Neuronal stem cell (in vitro differentiated cells): ENCODE results near the gene BUD13.
"Not testable (repeated sequence)": the region's sequence is repeated elsewhere in the genome, so short reads cannot be mapped to it uniquely, and the experiment has no call there.

Experiments
- DNase-seq: peaks from one replicate; pipeline ENCODE4 v3.0.0-alpha.2; 2013; ENCODE audit warnings: low spot score
- H2AFZ ChIP-seq: one replicate; pipeline ENCODE4 v1.6.1; 2013; ENCODE audit warnings: mild to moderate bottlenecking, low read length, inconsistent platforms
- H2AK5ac ChIP-seq: 2 replicates; pipeline ENCODE4 v1.6.1; 2013; ENCODE audit warnings: low read depth, mild to moderate bottlenecking, inconsistent platforms, low read length, moderate library complexity, mixed read lengths
- H2BK120ac ChIP-seq: 2 replicates; pipeline ENCODE4 v1.6.1; 2013; ENCODE audit warnings: low read depth, mild to moderate bottlenecking, inconsistent platforms, low read length, moderate library complexity, mixed read lengths
- H2BK12ac ChIP-seq: one replicate; pipeline ENCODE4 v1.6.1; 2013; ENCODE audit warnings: low read length, inconsistent platforms
- H2BK15ac ChIP-seq: 2 replicates; pipeline ENCODE4 v1.6.1; 2013; ENCODE audit warnings: mild to moderate bottlenecking, low read length, inconsistent platforms, mixed read lengths
- H2BK5ac ChIP-seq: one replicate; pipeline ENCODE4 v1.6.1; 2013; ENCODE audit warnings: inconsistent platforms, mild to moderate bottlenecking, low read length, moderate library complexity
- H3K14ac ChIP-seq: one replicate; pipeline ENCODE4 v1.6.1; 2013; ENCODE audit warnings: low read length, inconsistent platforms
- H3K18ac ChIP-seq: 2 replicates; pipeline ENCODE4 v1.6.1; 2013; ENCODE audit warnings: low read length, inconsistent platforms
- H3K23ac ChIP-seq: 2 replicates; pipeline ENCODE4 v1.6.1; 2013; ENCODE audit warnings: low read depth, mild to moderate bottlenecking, mixed read lengths, low read length, inconsistent platforms; ENCODE audit not compliant: poor library complexity
- H3K27ac ChIP-seq: replicated peaks from 3 replicates; pipeline ENCODE4 v1.5.1; 2013; ENCODE audit warnings: low read length, inconsistent platforms
- H3K27me3 ChIP-seq, 3 experiments: 2 replicates each; pipeline ENCODE4 v1.6.1; 2013; ENCODE audit warnings: low read length in 3 of 3, mild to moderate bottlenecking in 2 of 3, inconsistent platforms in 1 of 3, low read depth in 1 of 3, mixed read lengths in 1 of 3, moderate library complexity in 1 of 3; ENCODE audit not compliant: control insufficient read depth in 3 of 3, insufficient read depth in 3 of 3
- H3K36me3 ChIP-seq, 2 donors: replicated peaks in 1 of 2; 2 replicates each; pipeline ENCODE4 v1.6.1; 2013; ENCODE audit warnings: low read length in 2 of 2; ENCODE audit not compliant: control insufficient read depth in 2 of 2, insufficient read depth in 2 of 2
- H3K4ac ChIP-seq: 2 replicates; pipeline ENCODE4 v1.6.1; 2013; ENCODE audit warnings: inconsistent platforms, mild to moderate bottlenecking, low read length, moderate library complexity
- H3K4me1 ChIP-seq, 2 donors: 1 replicate in 1 of 2; 2 replicates in 1 of 2; pipeline ENCODE4 v1.6.1; 2013; ENCODE audit warnings: low read length in 2 of 2, low read depth in 1 of 2; ENCODE audit not compliant: control insufficient read depth in 2 of 2, insufficient read depth in 1 of 2
- H3K4me2 ChIP-seq: one replicate; pipeline ENCODE4 v1.6.1; 2013; ENCODE audit warnings: mild to moderate bottlenecking, low read length, inconsistent platforms; ENCODE audit not compliant: insufficient read depth, poor library complexity, severe bottlenecking
- H3K4me3 ChIP-seq, 2 donors: 2 replicates each; pipeline ENCODE4 v1.5.1; 2013; ENCODE audit warnings: low read length in 2 of 2, mild to moderate bottlenecking in 2 of 2, inconsistent platforms in 1 of 2, moderate library complexity in 1 of 2
- H3K79me1 ChIP-seq: one replicate; pipeline ENCODE4 v1.6.1; 2013; ENCODE audit warnings: low read depth, mild to moderate bottlenecking, inconsistent platforms, low read length, moderate library complexity
- H3K9ac ChIP-seq: one replicate; pipeline ENCODE4 v1.6.1; 2013; ENCODE audit warnings: mild to moderate bottlenecking, low read depth, low read length, inconsistent platforms; ENCODE audit not compliant: poor library complexity
- H3K9me3 ChIP-seq, 2 donors: replicated peaks in 1 of 2; 2 replicates each; pipeline versions ENCODE3 to v1.6.1; 2013; ENCODE audit warnings: low read length in 2 of 2, mild to moderate bottlenecking in 2 of 2, inconsistent platforms in 1 of 2, low read depth in 1 of 2, mixed read lengths in 1 of 2, moderate library complexity in 1 of 2; ENCODE audit not compliant: control insufficient read depth in 2 of 2, insufficient read depth in 1 of 2
- H4K8ac ChIP-seq: one replicate; pipeline ENCODE4 v1.6.1; 2013; ENCODE audit warnings: low read depth, mild to moderate bottlenecking, inconsistent platforms, low read length, moderate library complexity
- H4K91ac ChIP-seq: one replicate; pipeline ENCODE4 v1.6.1; 2013; ENCODE audit warnings: low read length, low read depth, mild to moderate bottlenecking, inconsistent platforms; ENCODE audit not compliant: poor library complexity
- WGBS, 2 donors: extraction: QIAGEN DNeasy Blood & Tissue Kit; methylation state at CpG; one replicate each; pipeline ENCODE4 v1.1.7; 2013; ENCODE audit warnings: missing lambda C conversion rate in 2 of 2, mixed read lengths in 1 of 2; ENCODE audit not compliant: insufficient read length in 2 of 2, insufficient replicate concordance in 1 of 2; ENCODE audit errors: extremely low coverage in 2 of 2; 5-methylcytosine and 5-hydroxymethylcytosine counted together

BUD13 gene

GRCh38 chr11:116762132-116762531 is 10.7 kb downstream of the BUD13 start:
- WGBS, 2 donors, result no CpG with 5 or more reads among the region's 2 CpGs
- H2BK15ac ChIP-seq, result no peak overlapping the region

GRCh38 chr11:116756044-116756443 is 16.7 kb downstream of the BUD13 start:
- H4K91ac ChIP-seq, H3K4me1 ChIP-seq, H3K27me3 ChIP-seq, H2BK120ac ChIP-seq, H3K79me1 ChIP-seq, H3K27ac ChIP-seq, H3K4me3 ChIP-seq, H2AFZ ChIP-seq, DNase-seq, H3K9me3 ChIP-seq, H3K4ac ChIP-seq, H3K23ac ChIP-seq, H2BK5ac ChIP-seq, H2BK15ac ChIP-seq, H4K8ac ChIP-seq, H3K14ac ChIP-seq, H2AK5ac ChIP-seq, H3K18ac ChIP-seq, H3K4me2 ChIP-seq, H3K9ac ChIP-seq, H2BK12ac ChIP-seq: not testable (repeated sequence)
- WGBS, 2 donors, result no CpG with 5 or more reads among the region's 8 CpGs
- peaks cover 19 to 97% of the 10 kb centered on the region in 2 donors for H3K36me3 ChIP-seq

More at GRCh38 chr11:116762132-116762531, 10.7 kb downstream of the BUD13 start:
- no peak overlapping the region for H3K23ac ChIP-seq
- no peak overlapping the region for H2BK12ac ChIP-seq
- H3K27ac ChIP-seq, result no peak overlapping the region
- DNase-seq, result no peak
- H3K4ac ChIP-seq, result no peak overlapping the region
- H3K18ac ChIP-seq, result no peak overlapping the region
- no peak overlapping the region for H3K4me2 ChIP-seq
- no peak overlapping the region for H3K14ac ChIP-seq
- H2AFZ ChIP-seq, result no peak overlapping the region
- peaks cover 2% of the 10 kb centered on the region for H3K79me1 ChIP-seq
- H3K9me3 ChIP-seq, result no peaks in the 10 kb centered on the region
- H4K91ac ChIP-seq, result no peak overlapping the region
- no peaks in the 10 kb centered on the region for H3K4me1 ChIP-seq
- no peaks in the 10 kb centered on the region for H3K27me3 ChIP-seq
- no peak overlapping the region for H4K8ac ChIP-seq
- peaks cover 29 to 100% of the 10 kb centered on the region in 2 donors for H3K36me3 ChIP-seq
- H2BK120ac ChIP-seq, result no peak overlapping the region
- no peak overlapping the region for H3K4me3 ChIP-seq
- H2BK5ac ChIP-seq, result no peak overlapping the region
- no peak overlapping the region for H3K9ac ChIP-seq
- no peak overlapping the region for H2AK5ac ChIP-seq

GRCh38 chr11:116750070-116750718 is 22.6 kb downstream of the BUD13 start:
- H3K27me3 ChIP-seq, result no peaks in the 10 kb centered on the region
- no peak overlapping the region for H3K23ac ChIP-seq
- no CpG with 5 or more reads among the region's 2 CpGs for WGBS, 2 donors
- no peak overlapping the region for H2AFZ ChIP-seq
- H4K91ac ChIP-seq, result no peak overlapping the region
- peaks cover 0 to 5% of the 10 kb centered on the region in 2 donors for H3K9me3 ChIP-seq
- H3K14ac ChIP-seq, result no peak overlapping the region
- no peak overlapping the region for H2BK12ac ChIP-seq
- no peak overlapping the region for H2BK5ac ChIP-seq
- H3K4me2 ChIP-seq, result no peak overlapping the region
- no peaks in the 10 kb centered on the region for H3K79me1 ChIP-seq
- no peak overlapping the region for H2AK5ac ChIP-seq
- no peak overlapping the region for H3K27ac ChIP-seq
- DNase-seq, result no peak
- H3K18ac ChIP-seq, result no peak overlapping the region
- H3K9ac ChIP-seq, result no peak overlapping the region
- no peak overlapping the region for H2BK120ac ChIP-seq
- H3K4me1 ChIP-seq, result no peaks in the 10 kb centered on the region
- no peak overlapping the region for H3K4ac ChIP-seq
- no peak overlapping the region for H3K4me3 ChIP-seq
- no peak overlapping the region for H4K8ac ChIP-seq
- H2BK15ac ChIP-seq, result no peak overlapping the region
- peaks cover 15 to 96% of the 10 kb centered on the region in 2 donors for H3K36me3 ChIP-seq

- no peak overlapping the region for H3K4me2 ChIP-seq
- no peak overlapping the region for H4K8ac ChIP-seq
- no peak overlapping the region for H3K23ac ChIP-seq
- H3K4me1 ChIP-seq, result peaks cover 0 to 2% of the 10 kb centered on the region in 2 donors
- H3K4ac ChIP-seq, result no peak overlapping the region
- no peaks in the 10 kb centered on the region for H3K79me1 ChIP-seq
- H3K36me3 ChIP-seq, result peaks cover 2 to 25% of the 10 kb centered on the region in 2 donors
- DNase-seq, result no peak
- no peaks in the 10 kb centered on the region for H3K9me3 ChIP-seq
- no peak overlapping the region for H4K91ac ChIP-seq
- H3K9ac ChIP-seq, result no peak overlapping the region
- no peak overlapping the region for H2AK5ac ChIP-seq
- H2AFZ ChIP-seq, result no peak overlapping the region
- H2BK15ac ChIP-seq, result no peak overlapping the region
- H3K4me3 ChIP-seq, result no peak overlapping the region
- H3K18ac ChIP-seq, result no peak overlapping the region
- WGBS, 2 donors, result no CpG with 5 or more reads among the region's 6 CpGs
- H3K14ac ChIP-seq, result no peak overlapping the region
- no peaks in the 10 kb centered on the region for H3K27me3 ChIP-seq
- no peak overlapping the region for H2BK5ac ChIP-seq
- no peak overlapping the region for H2BK12ac ChIP-seq
- H3K27ac ChIP-seq, result no peak overlapping the region
- no peak overlapping the region for H2BK120ac ChIP-seq
These were observed 30.7 kb downstream of the BUD13 start for GRCh38 chr11:116742104-116742503.
